Nephron progenitor cell (in vitro differentiated cells): Measurements from ENCODE around the gene EPAS1.

Experiments
- DNase-seq: peaks from one replicate; pipeline ENCODE4 v3.0.0; 2021
- H3K27ac Mint-ChIP-seq: 2 replicates; pipeline ENCODE4 v1.8.0; 2021; ENCODE audit warnings: mild to moderate bottlenecking, moderate library complexity, mixed read lengths
- H3K27me3 Mint-ChIP-seq: 2 replicates; pipeline ENCODE4 v1.8.0; 2021; ENCODE audit warnings: mild to moderate bottlenecking, low read depth, mixed read lengths; ENCODE audit not compliant: poor library complexity
- H3K36me3 Mint-ChIP-seq: 2 replicates; pipeline ENCODE4 v1.8.0; 2021; ENCODE audit warnings: low read depth, mixed read lengths
- H3K4me1 Mint-ChIP-seq: 2 replicates; pipeline ENCODE4 v1.8.0; 2021; ENCODE audit warnings: mixed read lengths
- H3K4me3 Mint-ChIP-seq: 2 replicates; pipeline ENCODE4 v1.8.0; 2021; ENCODE audit warnings: mild to moderate bottlenecking, moderate library complexity, mixed read lengths
- H3K9me3 Mint-ChIP-seq: 2 replicates; pipeline ENCODE4 v1.8.0; 2021; ENCODE audit warnings: mild to moderate bottlenecking, moderate library complexity, mixed read lengths
- CTCF ChIP-seq: fragments of 200-600 bp; sonication (generic); IDR thresholded peaks from 2 replicates; pipeline ENCODE4 v1.5.0; 2021; ENCODE audit warnings: antibody characterized with exemption

The EPAS1 gene

GRCh38 chr2:46344706-46345105, 47.5 kb downstream of the EPAS1 start:
- Mint-ChIP-seq H3K27me3 (peaks cover 25% of the 10 kb centered on the region), H3K27ac (no peak overlapping the region), H3K4me1 (no peaks in the 10 kb centered on the region), H3K9me3 (no peaks in the 10 kb centered on the region), H3K4me3 (no peak overlapping the region), H3K36me3 (no peaks in the 10 kb centered on the region)
- no peak for TF ChIP-seq CTCF
- no peak for DNase-seq

DNA sequence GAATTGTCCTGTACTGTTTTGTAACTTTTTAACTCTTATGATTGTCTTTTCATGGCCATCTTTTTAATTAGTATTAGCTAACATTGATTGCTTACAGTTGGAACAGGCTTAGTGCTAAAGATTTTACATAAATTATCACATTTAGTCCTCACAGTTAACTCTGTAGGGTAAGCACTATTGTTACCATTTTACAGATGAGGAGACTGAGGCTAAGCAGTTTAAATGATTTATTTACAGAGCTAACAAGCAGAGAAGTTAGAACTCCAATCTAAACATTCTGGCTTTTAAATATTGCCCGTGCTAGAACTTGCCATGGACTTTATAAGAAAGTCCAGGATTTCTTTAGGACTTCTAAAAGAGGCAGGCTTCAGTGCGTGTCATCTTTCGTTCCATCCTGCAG, 48.6 kb downstream of the EPAS1 start:
- H3K27me3 Mint-ChIP-seq, result peaks cover 21% of the 10 kb centered on the region
- H3K4me3 Mint-ChIP-seq, result no peak overlapping the region
- no peaks in the 10 kb centered on the region for H3K36me3 Mint-ChIP-seq
- TF ChIP-seq CTCF, result no peak
- H3K4me1 Mint-ChIP-seq, result no peaks in the 10 kb centered on the region
- DNase-seq, result no peak
- H3K27ac Mint-ChIP-seq, result no peak overlapping the region
- no peaks in the 10 kb centered on the region for H3K9me3 Mint-ChIP-seq

GRCh38 chr2:46346719-46347118, 49.5 kb downstream of the EPAS1 start:
- no peak for TF ChIP-seq CTCF
- Mint-ChIP-seq H3K27me3 (peaks cover 19% of the 10 kb centered on the region), H3K9me3 (no peaks in the 10 kb centered on the region), H3K27ac (no peak overlapping the region), H3K4me3 (no peak overlapping the region), H3K36me3 (no peaks in the 10 kb centered on the region), H3K4me1 (no peaks in the 10 kb centered on the region)
- no peak for DNase-seq

DNA sequence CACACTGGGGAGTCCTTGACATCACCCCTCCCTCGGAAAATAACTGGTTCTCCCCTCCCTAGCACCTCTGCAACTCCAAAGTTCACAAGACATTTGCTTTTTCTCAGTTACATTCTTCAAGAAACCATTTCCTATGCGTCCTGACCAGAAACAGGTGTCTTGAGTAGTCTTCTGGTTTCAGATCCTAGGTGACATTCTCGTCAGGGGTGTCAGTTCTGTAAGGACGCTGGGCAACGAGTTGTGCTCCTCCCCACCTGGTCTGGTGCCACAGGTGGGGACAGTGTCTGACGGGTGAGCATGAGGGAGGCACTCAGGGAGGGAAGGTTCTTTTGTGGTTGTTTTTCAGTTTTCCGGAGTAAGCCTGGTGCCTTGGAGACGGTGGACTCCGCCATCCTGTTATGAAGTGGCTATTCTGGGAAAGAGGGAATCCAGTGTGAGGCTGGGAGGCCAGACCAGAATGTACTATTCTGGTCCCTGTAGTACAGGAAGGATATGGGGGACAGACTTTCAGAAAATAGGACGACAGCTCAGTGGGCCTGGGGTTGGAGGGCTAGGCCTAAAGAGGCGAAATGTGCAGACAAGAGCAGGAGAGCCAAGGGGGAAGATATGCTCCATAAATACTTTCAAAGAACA, 50.6 kb downstream of the EPAS1 start:
- TF ChIP-seq CTCF, result no peak
- peak overlapping the region; percentile 8 for H3K27ac Mint-ChIP-seq
- H3K4me3 Mint-ChIP-seq, result no peak overlapping the region
- H3K36me3 Mint-ChIP-seq, result no peaks in the 10 kb centered on the region
- H3K27me3 Mint-ChIP-seq, result peaks cover 17% of the 10 kb centered on the region
- H3K4me1 Mint-ChIP-seq, result no peaks in the 10 kb centered on the region
- no peaks in the 10 kb centered on the region for H3K9me3 Mint-ChIP-seq
- DNase-seq, result no peak

DNA sequence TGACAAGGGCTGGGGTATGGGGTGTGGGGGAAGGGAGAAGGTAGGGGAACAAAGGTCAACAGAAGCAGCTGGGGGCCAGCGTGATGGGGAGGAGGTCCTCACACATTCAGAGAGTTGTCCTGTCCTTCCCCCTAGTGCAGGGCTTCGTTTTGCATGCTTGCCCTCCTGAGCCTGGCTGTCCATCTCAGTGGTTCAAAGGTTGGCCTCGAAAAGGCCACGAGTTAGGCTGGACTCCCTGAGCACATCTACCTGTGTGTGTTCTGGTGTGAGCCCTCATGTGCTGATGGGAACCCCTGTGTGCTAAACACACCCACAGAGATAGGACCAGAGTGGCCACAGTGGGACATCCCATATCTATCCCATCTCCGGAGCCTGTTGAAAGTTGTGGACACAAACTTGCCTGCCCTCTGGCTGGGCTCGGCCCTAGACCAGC, 51.9 kb downstream of the EPAS1 start:
- no peak for DNase-seq
- H3K36me3 Mint-ChIP-seq, result no peaks in the 10 kb centered on the region
- H3K27me3 Mint-ChIP-seq, result peaks cover 9% of the 10 kb centered on the region
- no peak overlapping the region for H3K27ac Mint-ChIP-seq
- H3K4me3 Mint-ChIP-seq, result no peak overlapping the region
- no peaks in the 10 kb centered on the region for H3K9me3 Mint-ChIP-seq
- H3K4me1 Mint-ChIP-seq, result no peaks in the 10 kb centered on the region
- TF ChIP-seq CTCF, result no peak

DNA sequence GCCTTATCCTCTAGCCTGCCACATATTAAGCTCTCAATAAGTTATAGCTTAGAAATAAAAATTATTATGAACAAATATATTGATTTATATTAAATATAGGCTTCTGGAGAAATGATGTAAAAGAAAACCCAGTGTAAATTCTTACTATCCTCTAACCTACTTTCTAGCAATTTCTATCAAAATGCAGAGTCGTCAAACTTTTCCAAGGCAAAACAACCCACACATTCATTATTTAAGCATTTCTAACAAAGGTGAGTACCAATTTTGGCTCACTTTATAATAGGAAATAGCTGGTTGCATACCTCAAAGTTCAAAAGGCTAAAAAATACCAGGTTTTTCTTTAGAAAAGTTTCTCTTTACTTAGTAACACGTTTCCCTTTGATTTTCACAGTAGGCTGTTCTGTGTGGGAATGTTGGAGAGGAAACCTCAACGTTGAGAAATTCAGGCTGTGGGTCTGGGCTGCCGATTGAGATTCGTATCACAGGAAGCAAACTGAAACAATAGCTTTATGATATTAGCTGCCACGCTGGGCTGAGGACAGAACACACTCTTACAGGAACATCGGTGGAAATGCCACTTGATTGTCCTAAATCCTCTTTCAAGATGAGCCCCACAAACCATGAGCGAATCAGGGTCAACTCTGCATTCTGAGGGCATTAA, 53.0 kb downstream of the EPAS1 start:
- H3K9me3 Mint-ChIP-seq, result no peaks in the 10 kb centered on the region
- no peak overlapping the region for H3K27ac Mint-ChIP-seq
- H3K4me3 Mint-ChIP-seq, result no peak overlapping the region
- no peaks in the 10 kb centered on the region for H3K4me1 Mint-ChIP-seq
- H3K27me3 Mint-ChIP-seq, result peaks cover 8% of the 10 kb centered on the region
- TF ChIP-seq CTCF, result no peak
- H3K36me3 Mint-ChIP-seq, result no peaks in the 10 kb centered on the region
- DNase-seq, result no peak
